CD4-positive, alpha-beta memory T cell (primary cell): ENCODE data around the gene UBASH3A. TPM values are rescaled to one million over a fixed set of nuclear protein-coding genes. Genes with fewer than 3 reads are reported as not detected.

Experiments used
- CTCF ChIA-PET: fragments of 350-600 bp; sonication (Branson Sonifier 250); formaldehyde crosslinking; loops from one replicate; lab custom pipeline; 2021; ENCODE audit warnings: inconsistent platforms; ENCODE audit not compliant: partially characterized antibody; lab: Charles Lee
- POLR2A ChIA-PET: fragments of 350-600 bp; sonication (Branson Sonifier 250); formaldehyde crosslinking; loops from one replicate; lab custom pipeline; 2021; ENCODE audit not compliant: partially characterized antibody; lab: Charles Lee
- DNase-seq, 5 donors: peaks; one replicate each; pipeline versions ENCODE4 v3.0.0 to v3.0.0-alpha.2; 2020 to 2022; ENCODE audit warnings: mixed read lengths in 1 of 5
- H3K27ac ChIP-seq: one replicate; pipeline ENCODE4 v1.7.0; 2013; ENCODE audit warnings: low read depth, low read length
- H3K27me3 ChIP-seq: 2 replicates; pipeline ENCODE4 v1.7.0; 2013; ENCODE audit warnings: mild to moderate bottlenecking, low read length, moderate library complexity; ENCODE audit not compliant: insufficient read depth
- H3K36me3 ChIP-seq: 2 replicates; pipeline ENCODE4 v1.7.0; 2013; ENCODE audit warnings: mild to moderate bottlenecking, low read length, moderate library complexity; ENCODE audit not compliant: insufficient read depth
- H3K4me1 ChIP-seq: 2 replicates; pipeline ENCODE4 v1.7.0; 2013; ENCODE audit warnings: mild to moderate bottlenecking, low read length, moderate library complexity; ENCODE audit not compliant: insufficient read depth
- H3K4me3 ChIP-seq, 2 donors: one replicate each; pipeline ENCODE4 v1.7.0; 2013; ENCODE audit warnings: low read length in 2 of 2, mild to moderate bottlenecking in 1 of 2
- H3K9me3 ChIP-seq, 2 donors: one replicate each; pipeline ENCODE4 v1.7.0; 2013; ENCODE audit warnings: low read length in 2 of 2, control low read depth in 1 of 2; ENCODE audit not compliant: control insufficient read depth in 1 of 2
- H3K27ac Mint-ChIP-seq, 7 donors: one replicate each; pipeline ENCODE4 v1.8.0; 2020 to 2021; ENCODE audit warnings: mixed read lengths in 7 of 7, mild to moderate bottlenecking in 6 of 7, inconsistent platforms in 3 of 7, moderate library complexity in 3 of 7
- H3K27me3 Mint-ChIP-seq, 2 donors: one replicate each; pipeline ENCODE4 v1.8.0; 2020 to 2021; ENCODE audit warnings: mixed read lengths in 2 of 2
- H3K36me3 Mint-ChIP-seq, 2 donors: one replicate each; pipeline ENCODE4 v1.8.0; 2020 to 2021; ENCODE audit warnings: mixed read lengths in 2 of 2, inconsistent platforms in 1 of 2, mild to moderate bottlenecking in 1 of 2
- H3K4me1 Mint-ChIP-seq, 4 donors: one replicate each; pipeline ENCODE4 v1.8.0; 2020 to 2021; ENCODE audit warnings: mixed read lengths in 4 of 4, mild to moderate bottlenecking in 1 of 4
- H3K4me3 Mint-ChIP-seq, 8 donors: one replicate each; pipeline ENCODE4 v1.8.0; 2020 to 2021; ENCODE audit warnings: mixed read lengths in 8 of 8, mild to moderate bottlenecking in 7 of 8, moderate library complexity in 6 of 8, inconsistent platforms in 3 of 8
- H3K9me3 Mint-ChIP-seq, 8 donors: one replicate each; pipeline ENCODE4 v1.8.0; 2020 to 2021; ENCODE audit warnings: mixed read lengths in 8 of 8, mild to moderate bottlenecking in 5 of 8, inconsistent platforms in 3 of 8, moderate library complexity in 1 of 8
- intact Hi-C: fragments of 100-400 bp; cut with micrococcal nuclease; formaldehyde crosslinking; loops from one replicate; pipeline ENCODE4 v1.15.1; 2023
- polyA plus RNA-seq, 2 donors: library from polyadenylated mRNA; unstranded; fragments of 300-500 nt; fragmentation: Illumina TruSeq; gene quantifications; one replicate each; pipeline ENCODE4 v1.2.3, GENCODE V29; 2021
- total RNA-seq, 2 experiments: library from RNA; stranded (reverse); gene quantifications; one replicate each; pipeline ENCODE4 v1.2.3, GENCODE V29; 2021

Gene UBASH3A
- total and polyA plus RNA-seq, 4 experiments from 2014 or later: 43.1 to 93.6 (median 68.7) TPM

- H3K4me1 ChIP-seq: no peaks in the 10 kb centered on the region
- Mint-ChIP-seq H3K27me3 (no peaks in the 10 kb centered on the region), H3K9me3 (peaks cover 0 to 17% (median 14%) of the 10 kb centered on the region in 8 donors), H3K36me3 (peaks cover 0 to 15% of the 10 kb centered on the region in 2 donors), H3K4me3 (no peak overlapping the region), H3K4me1 (peaks cover 3 to 9% (median 5%) of the 10 kb centered on the region in 4 donors), H3K27ac (no peak overlapping the region)
- ChIA-PET POLR2A (no interaction called here), CTCF (no interaction called here)
- no peak overlapping the region for H3K27ac ChIP-seq
- no peak for DNase-seq
- no peaks in the 10 kb centered on the region for H3K36me3 ChIP-seq
- intact Hi-C loops: no loop called here
- H3K27me3 ChIP-seq: no peaks in the 10 kb centered on the region
- H3K9me3 ChIP-seq: peaks cover 5 to 7% of the 10 kb centered on the region in 2 donors
- no peak overlapping the region for H3K4me3 ChIP-seq
These were observed 25.8 kb upstream of the UBASH3A start for GRCh38 chr21:42377951-42378340.

GRCh38 chr21:42378418-42378817, 25.3 kb upstream of the UBASH3A start:
- Mint-ChIP-seq H3K36me3 (peaks cover 0 to 15% of the 10 kb centered on the region in 2 donors), H3K27ac (no peak overlapping the region), H3K4me1 (peaks cover 3 to 9% (median 5%) of the 10 kb centered on the region in 4 donors), H3K9me3 (peaks cover 0 to 17% (median 14%) of the 10 kb centered on the region in 8 donors), H3K4me3 (no peak overlapping the region), H3K27me3 (no peaks in the 10 kb centered on the region)
- no peak for DNase-seq
- no peak overlapping the region for H3K27ac ChIP-seq
- no peaks in the 10 kb centered on the region for H3K27me3 ChIP-seq
- intact Hi-C loops: no loop called here
- ChIA-PET POLR2A (no interaction called here), CTCF (no interaction called here)
- no peaks in the 10 kb centered on the region for H3K36me3 ChIP-seq
- no peaks in the 10 kb centered on the region for H3K4me1 ChIP-seq
- H3K9me3 ChIP-seq: peaks cover 5 to 7% of the 10 kb centered on the region in 2 donors
- H3K4me3 ChIP-seq: no peak overlapping the region

DNA sequence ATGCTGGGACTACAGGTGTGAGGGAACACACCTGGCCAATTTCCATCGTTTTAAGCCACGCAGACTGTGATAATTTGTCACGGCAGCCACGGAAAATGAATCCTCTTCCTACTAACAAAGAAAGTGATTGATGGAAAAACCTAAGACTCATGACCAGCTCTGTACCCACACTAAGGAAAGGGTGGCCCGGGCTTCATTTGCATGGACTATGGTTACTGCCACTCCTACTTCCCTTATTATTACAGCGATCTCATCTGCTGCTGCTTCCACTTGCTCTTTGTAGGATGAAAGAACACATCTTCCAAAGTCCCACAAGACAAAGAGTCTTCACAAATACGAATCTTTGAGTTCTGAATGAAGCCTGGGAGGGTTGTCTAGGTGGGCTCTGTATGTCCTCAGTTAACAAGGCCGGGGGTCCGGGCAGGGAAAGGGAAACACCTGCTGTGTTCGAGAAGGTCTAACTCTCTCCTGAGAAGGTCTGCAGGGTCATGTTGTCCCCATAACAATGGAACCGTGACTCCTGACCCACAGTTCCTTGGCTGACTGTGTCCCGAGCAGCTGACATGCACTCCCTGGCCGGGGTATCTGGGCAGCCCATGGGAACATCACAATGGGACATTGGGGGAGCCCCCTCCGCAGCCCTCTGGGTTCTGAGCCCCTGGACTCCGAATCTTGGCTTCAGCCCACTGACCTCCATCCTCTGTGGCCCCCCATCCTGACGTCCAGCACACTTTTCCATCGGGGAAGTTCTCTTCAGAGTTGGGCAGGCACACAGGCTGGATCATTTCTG, 24.1 kb upstream of the UBASH3A start:
- Histone ChIP-seq H3K27ac (no peak overlapping the region), H3K36me3 (no peaks in the 10 kb centered on the region), H3K27me3 (no peaks in the 10 kb centered on the region), H3K4me3 (no peak overlapping the region), H3K4me1 (peaks cover 6% of the 10 kb centered on the region), H3K9me3 (peaks cover 5 to 7% of the 10 kb centered on the region in 2 donors)
- ChIA-PET CTCF (interaction anchor here (1.0 kb wide), 1 partner anchor 13 kb away, joined by 3 read pairs; no protein-coding TSS in a partner anchor), POLR2A (interaction anchor here (3.3 kb wide), 1 partner anchor 24 kb away, joined by 21 read pairs; the partner anchor contains the start of gene UBASH3A)
- Mint-ChIP-seq H3K4me1 (peaks cover 3 to 6% (median 4%) of the 10 kb centered on the region in 4 donors), H3K27me3 (no peaks in the 10 kb centered on the region), H3K27ac (no peak overlapping the region), H3K9me3 (peaks cover 0 to 17% (median 14%) of the 10 kb centered on the region in 8 donors), H3K4me3 (no peak overlapping the region), H3K36me3 (peaks cover 0 to 15% of the 10 kb centered on the region in 2 donors)
- DNase-seq: no peak
- intact Hi-C loops: loop anchor here (2.0 kb wide), 1 partner anchor 45 kb away; no protein-coding TSS in a partner anchor

GRCh38 chr21:42381347-42381984, 22.2 kb upstream of the UBASH3A start:
- Mint-ChIP-seq H3K4me1 (peaks cover 9 to 18% (median 10%) of the 10 kb centered on the region in 4 donors), H3K36me3 (peaks cover 0 to 15% of the 10 kb centered on the region in 2 donors), H3K27me3 (no peaks in the 10 kb centered on the region), H3K4me3 (peak overlapping the region in 1 of 8 donors; percentile 10), H3K27ac (peak overlapping the region in 2 of 7 donors; percentile 3 to 70), H3K9me3 (peaks cover 0 to 19% (median 14%) of the 10 kb centered on the region in 8 donors)
- Histone ChIP-seq H3K4me3 (no peak overlapping the region), H3K27ac (no peak overlapping the region), H3K36me3 (no peaks in the 10 kb centered on the region), H3K9me3 (peaks cover 5 to 7% of the 10 kb centered on the region in 2 donors), H3K4me1 (peaks cover 16% of the 10 kb centered on the region), H3K27me3 (no peaks in the 10 kb centered on the region)
- peak in 3 of 5 donors; percentile 15 to 50 (median 24) for DNase-seq
- ChIA-PET POLR2A (interaction anchor here (0.8 to 3.3 kb wide), 9 partner anchors 17 to 68 kb away, joined by 3 to 21 read pairs (median 3); partner anchors contain the start of gene UBASH3A), CTCF (interaction anchor here (0.7 to 2.8 kb wide), 16 partner anchors 12 to 234 kb away, joined by 3 to 21 read pairs (median 4); partner anchors contain the start of gene UBASH3A)
- intact Hi-C loops: loop anchor here (1.0 to 2.0 kb wide), 3 partner anchors 43 to 236 kb away; no protein-coding TSS in a partner anchor

DNA sequence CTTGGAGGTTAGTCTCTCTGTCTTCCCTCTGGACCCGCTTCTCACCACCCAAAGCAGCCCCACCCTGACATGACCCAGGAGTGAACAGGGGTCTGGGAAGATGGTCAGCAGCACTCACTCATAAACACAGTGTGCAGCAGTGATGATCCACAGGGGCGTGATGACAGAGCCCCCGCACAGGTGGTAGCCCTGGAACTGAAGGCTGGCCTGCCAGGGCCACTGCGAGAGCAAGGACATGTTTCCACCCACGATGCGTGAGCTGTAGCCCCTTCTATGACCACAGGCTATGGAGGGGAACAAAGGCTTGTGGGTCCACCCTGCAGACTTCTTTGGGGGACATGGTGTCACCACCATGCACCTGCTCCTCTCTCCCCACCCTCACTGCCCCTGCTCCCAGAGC, 20.8 kb upstream of the UBASH3A start:
- H3K4me1 ChIP-seq: peaks cover 16% of the 10 kb centered on the region
- Mint-ChIP-seq H3K4me3 (no peak overlapping the region), H3K4me1 (peaks cover 10 to 28% (median 19%) of the 10 kb centered on the region in 4 donors), H3K9me3 (peaks cover 0 to 19% (median 14%) of the 10 kb centered on the region in 8 donors), H3K36me3 (peaks cover 0 to 15% of the 10 kb centered on the region in 2 donors), H3K27me3 (no peaks in the 10 kb centered on the region), H3K27ac (peak overlapping the region in 1 of 7 donors; percentile 12)
- peaks cover 5 to 7% of the 10 kb centered on the region in 2 donors for H3K9me3 ChIP-seq
- intact Hi-C loops: no loop called here
- H3K36me3 ChIP-seq: no peaks in the 10 kb centered on the region
- no peak for DNase-seq
- no peaks in the 10 kb centered on the region for H3K27me3 ChIP-seq
- ChIA-PET CTCF (interaction anchor here (1.1 to 2.8 kb wide), 4 partner anchors 48 to 566 kb away, joined by 3 to 21 read pairs (median 4); no protein-coding TSS in a partner anchor), POLR2A (interaction anchor here (1.4 kb wide), 1 partner anchor 16 kb away, joined by 3 read pairs; no protein-coding TSS in a partner anchor)
- H3K27ac ChIP-seq: no peak overlapping the region
- H3K4me3 ChIP-seq: no peak overlapping the region

- intact Hi-C loops: no loop called here
- Histone ChIP-seq H3K4me1 (peaks cover 16% of the 10 kb centered on the region), H3K4me3 (no peak overlapping the region), H3K9me3 (peaks cover 5 to 7% of the 10 kb centered on the region in 2 donors), H3K27me3 (no peaks in the 10 kb centered on the region), H3K36me3 (no peaks in the 10 kb centered on the region), H3K27ac (no peak overlapping the region)
- H3K36me3 Mint-ChIP-seq: peaks cover 0 to 15% of the 10 kb centered on the region in 2 donors
- peaks cover 0 to 19% (median 14%) of the 10 kb centered on the region in 8 donors for H3K9me3 Mint-ChIP-seq
- POLR2A ChIA-PET: no interaction called here
- peaks cover 10 to 28% (median 19%) of the 10 kb centered on the region in 4 donors for H3K4me1 Mint-ChIP-seq
- CTCF ChIA-PET: interaction anchor here (1.1 to 1.8 kb wide), 3 partner anchors 47 to 566 kb away, joined by 3 to 5 read pairs (median 4); no protein-coding TSS in a partner anchor
- no peak overlapping the region for H3K4me3 Mint-ChIP-seq
- no peak for DNase-seq
- no peaks in the 10 kb centered on the region for H3K27me3 Mint-ChIP-seq
- no peak overlapping the region for H3K27ac Mint-ChIP-seq
These were observed 20.4 kb upstream of the UBASH3A start for GRCh38 chr21:42383331-42383730.
